B cell (primary cell): Measurements from ENCODE around the gene KPNA3. TPM values are rescaled to one million over a fixed set of nuclear protein-coding genes. Genes with fewer than 3 reads are reported as not detected.

Experiments
- ATAC-seq: fragments of 200-7000 bp; cut with Tn5 transposase; one replicate; pipeline ENCODE4 v1.10.0; 2021; ENCODE audit warnings: low read depth, mild to moderate bottlenecking, moderate number of reproducible peaks, moderate library complexity
- CTCF ChIA-PET: fragments of 350-600 bp; sonication (Branson Sonifier 250); formaldehyde crosslinking; loops from one replicate; lab custom pipeline; 2021; ENCODE audit warnings: antibody characterized with exemption, inconsistent platforms; lab: Charles Lee
- POLR2A ChIA-PET: fragments of 350-600 bp; sonication (Branson Sonifier 250); formaldehyde crosslinking; loops from one replicate; lab custom pipeline; 2021; ENCODE audit warnings: antibody characterized with exemption; lab: Charles Lee
- DNase-seq: peaks from one replicate; pipeline ENCODE4 v3.0.0; 2013
- H2AFZ ChIP-seq: 2 replicates; pipeline ENCODE4 v1.6.1; 2012; ENCODE audit warnings: mild to moderate bottlenecking, low read depth, low read length; ENCODE audit not compliant: insufficient read depth, poor library complexity, severe bottlenecking
- H3K27ac ChIP-seq, 2 donors: 1 replicate in 1 of 2; 2 replicates in 1 of 2; pipeline ENCODE4 v1.5.1; 2012 to 2013; ENCODE audit warnings: low read length in 2 of 2, mild to moderate bottlenecking in 2 of 2, moderate library complexity in 1 of 2
- H3K27me3 ChIP-seq, 4 experiments: fragments of 200-600 bp in 1 of 4; sonication (generic) in 1 of 4; replicated peaks in 1 of 4; 1 replicate in 2 of 4; 2 replicates in 2 of 4; pipeline versions ENCODE4 v1.6.1 to v1.7.0; 2013 to 2016; ENCODE audit warnings: low read length in 3 of 4, mild to moderate bottlenecking in 2 of 4, mixed read lengths in 1 of 4, moderate library complexity in 1 of 4; ENCODE audit not compliant: insufficient read depth in 4 of 4, control insufficient read depth in 3 of 4; ENCODE audit errors: control extremely low read depth in 1 of 4
- H3K36me3 ChIP-seq, 2 experiments: replicated peaks in 1 of 2; 1 replicate in 1 of 2; 2 replicates in 1 of 2; pipeline versions ENCODE4 v1.6.1 to v1.7.1; 2013; ENCODE audit warnings: low read length in 1 of 2; ENCODE audit not compliant: insufficient read depth in 2 of 2, control insufficient read depth in 1 of 2; ENCODE audit errors: control extremely low read depth in 1 of 2, extremely low read depth in 1 of 2
- H3K4me1 ChIP-seq, 2 donors: fragments of 200-600 bp in 1 of 2; sonication (generic) in 1 of 2; 1 replicate in 1 of 2; 2 replicates in 1 of 2; pipeline versions ENCODE4 v1.5.1 to v1.6.1; 2013 to 2017; ENCODE audit warnings: low read length in 2 of 2; ENCODE audit not compliant: control insufficient read depth in 2 of 2, insufficient read depth in 2 of 2
- H3K4me2 ChIP-seq: replicated peaks from 2 replicates; pipeline ENCODE3; 2012; ENCODE audit warnings: mild to moderate bottlenecking, low read depth, low read length; ENCODE audit not compliant: poor library complexity, severe bottlenecking
- H3K4me3 ChIP-seq, 5 experiments: fragments of 200-600 bp in 1 of 5; sonication (generic) in 1 of 5; 1 replicate in 3 of 5; 2 replicates in 2 of 5; pipeline versions ENCODE4 v1.5.1 to v1.7.0; 2011 to 2016; ENCODE audit warnings: low read length in 4 of 5, mild to moderate bottlenecking in 4 of 5, low read depth in 2 of 5, control low read depth in 1 of 5, moderate library complexity in 1 of 5; ENCODE audit not compliant: insufficient read depth in 1 of 5; ENCODE audit errors: control extremely low read depth in 1 of 5, extremely low read depth in 1 of 5
- H3K79me2 ChIP-seq: fragments of 200-600 bp; sonication (generic); one replicate; pipeline ENCODE4 v1.6.0; 2016; ENCODE audit warnings: low read length; ENCODE audit not compliant: control insufficient read depth, insufficient read depth
- H3K9ac ChIP-seq: fragments of 200-600 bp; sonication (generic); 2 replicates; pipeline ENCODE4 v1.6.1; 2017; ENCODE audit warnings: mild to moderate bottlenecking, low read length, moderate library complexity
- H3K9me3 ChIP-seq, 3 donors: one replicate each; pipeline versions ENCODE4 v1.6.1 to v1.7.1; 2013; ENCODE audit warnings: low read length in 2 of 3; ENCODE audit not compliant: control insufficient read depth in 2 of 3, insufficient read depth in 1 of 3; ENCODE audit errors: control extremely low read depth in 1 of 3
- H4K20me1 ChIP-seq: 2 replicates; pipeline ENCODE4 v1.6.0; 2012; ENCODE audit warnings: mild to moderate bottlenecking, low read length; ENCODE audit not compliant: insufficient read depth, control insufficient read depth, poor library complexity, severe bottlenecking
- H3K27ac Mint-ChIP-seq: one replicate; pipeline ENCODE4 v1.8.0; 2021; ENCODE audit warnings: mixed read lengths
- H3K27me3 Mint-ChIP-seq: one replicate; pipeline ENCODE4 v1.8.0; 2021; ENCODE audit warnings: mixed read lengths
- H3K4me1 Mint-ChIP-seq: one replicate; pipeline ENCODE4 v1.8.0; 2021; ENCODE audit warnings: mixed read lengths
- H3K4me3 Mint-ChIP-seq: one replicate; pipeline ENCODE4 v1.8.0; 2021; ENCODE audit warnings: mixed read lengths
- H3K9me3 Mint-ChIP-seq: one replicate; pipeline ENCODE4 v1.8.0; 2022; ENCODE audit warnings: mixed read lengths; ENCODE audit not compliant: insufficient read depth
- CTCF ChIP-seq: fragments of 200-600 bp; IDR thresholded peaks from one replicate; pipeline ENCODE4 v1.8.0; 2022; ENCODE audit warnings: antibody characterized with exemption, mild to moderate bottlenecking
- EZH2 ChIP-seq: IDR thresholded peaks from 2 replicates; pipeline ENCODE4 v1.6.1; 2012; ENCODE audit warnings: borderline replicate concordance, low read depth, mild to moderate bottlenecking, moderate library complexity, low read length; ENCODE audit not compliant: insufficient read depth, poor library complexity, severe bottlenecking
- WGBS: methylation state at CpG from one replicate; pipeline ENCODE4 v1.1.5; 2013; ENCODE audit warnings: missing lambda C conversion rate; ENCODE audit not compliant: insufficient coverage; 5-methylcytosine and 5-hydroxymethylcytosine counted together
- intact Hi-C: fragments of 100-400 bp; cut with micrococcal nuclease; formaldehyde crosslinking; loops from one replicate; pipeline ENCODE4 v1.10.0; 2022
- polyA plus RNA-seq: library from polyadenylated mRNA; depleted of rRNA; stranded (reverse); fragments of >200 nt; gene quantifications from 2 replicates; pipeline ENCODE4 v1.2.3, GENCODE V29; 2012
- total RNA-seq, 2 donors: library from RNA; stranded (reverse); fragments of 120-200 nt in 1 of 2; gene quantifications; 1 replicate in 1 of 2; 2 replicates in 1 of 2; pipeline versions ENCODE4 v1.2.3 to v1.2.4, GENCODE V29; 2013 to 2022

The KPNA3 gene
- total and polyA plus RNA-seq, 2 donors (not counting 1 experiment from before 2014, with no cell fraction given): 7.8 to 19.7 TPM

- H4K20me1 ChIP-seq: no peaks in the 10 kb centered on the region
- intact Hi-C loops: no loop called here
- TF ChIP-seq EZH2: no peak
- TF ChIP-seq CTCF: no peak
- no peak overlapping the region for H2AFZ ChIP-seq
- Mint-ChIP-seq H3K4me1 (no peaks in the 10 kb centered on the region), H3K27me3 (peaks cover 13% of the 10 kb centered on the region), H3K9me3 (no peaks in the 10 kb centered on the region), H3K27ac (no peak overlapping the region), H3K4me3 (no peak overlapping the region)
- H3K27ac ChIP-seq: no peak overlapping the region
- CTCF ChIA-PET: no interaction called here
- H3K4me3 ChIP-seq: no peak overlapping the region
- H3K4me2 ChIP-seq: no peak overlapping the region
- no peak overlapping the region for H3K9ac ChIP-seq
- ATAC-seq (no peak), DNase-seq (no peak)
- H3K4me1 ChIP-seq: no peaks in the 10 kb centered on the region
- peaks cover 0 to 2% (median under 1%) of the 10 kb centered on the region in 4 experiments for H3K27me3 ChIP-seq
- H3K9me3 ChIP-seq: no peaks in the 10 kb centered on the region
- no peaks in the 10 kb centered on the region for H3K79me2 ChIP-seq
- H3K36me3 ChIP-seq: no peaks in the 10 kb centered on the region
- WGBS: 86% methylated on average over 1 of the region's 5 CpGs
- POLR2A ChIA-PET: no interaction called here
Observed at GRCh38 chr13:49802426-49802825, 9.9 kb upstream of the KPNA3 start.

GRCh38 chr13:49791711-49792549, 552 bp downstream of the KPNA3 start:
- TF ChIP-seq EZH2 (no peak), CTCF (no peak)
- ChIA-PET POLR2A (interaction anchor here (0.8 to 1.1 kb wide), 3 partner anchors 207 to 1661 kb away, joined by 3 to 10 read pairs (median 4); partner anchors contain the start of genes INTS6 and RCBTB1), CTCF (interaction anchor here (1.0 to 2.2 kb wide), 3 partner anchors 16 to 144 kb away, joined by 3 to 7 read pairs (median 5); partner anchors contain the start of genes EBPL and SPRYD7)
- H3K27me3 Mint-ChIP-seq: peaks cover 4% of the 10 kb centered on the region
- Histone ChIP-seq H3K27me3 (no peaks in the 10 kb centered on the region), H3K4me1 (peaks cover 20 to 21% of the 10 kb centered on the region in 2 donors), H3K36me3 (no peaks in the 10 kb centered on the region), H3K27ac (peak overlapping the region; percentile 50 to 85), H3K9me3 (no peaks in the 10 kb centered on the region), H3K9ac (peak overlapping the region; percentile 91), H3K4me2 (peak overlapping the region; percentile 81), H3K79me2 (peaks cover 50% of the 10 kb centered on the region), H4K20me1 (peaks cover 25% of the 10 kb centered on the region), H2AFZ (peak overlapping the region; percentile 92), H3K4me3 (peak overlapping the region; percentile 41 to 88 (median 80))
- intact Hi-C loops: loop anchor here (1.0 to 5.0 kb wide), 9 partner anchors 57 to 1790 kb away; partner anchors contain the start of genes ARL11, PHF11, RCBTB1 and WDFY2
- peak; percentile 15 for ATAC-seq
- peak overlapping the region; percentile 97 for H3K4me3 Mint-ChIP-seq
- under 1% methylated on average over 87 of the region's 98 CpGs for WGBS
- DNase-seq: no peak
- H3K9me3 Mint-ChIP-seq: no peaks in the 10 kb centered on the region
- H3K4me1 Mint-ChIP-seq: peaks cover 36% of the 10 kb centered on the region
- peak overlapping the region; percentile 99 for H3K27ac Mint-ChIP-seq
